AG09319 (cell line): ENCODE data around the gene NOTCH4.

Experiments
- DNase-seq: peaks from one replicate; pipeline ENCODE4 v3.0.0-alpha.2; 2010; ENCODE audit warnings: low read depth; ENCODE audit errors: extremely low read depth
- TF ChIP-seq, protein P1 (sequence below): IDR thresholded peaks from 2 replicates; pipeline ENCODE4 v1.5.1; 2011; ENCODE audit warnings: low read depth, mild to moderate bottlenecking, inconsistent platforms, low read length, moderate library complexity

Gene NOTCH4

DNA sequence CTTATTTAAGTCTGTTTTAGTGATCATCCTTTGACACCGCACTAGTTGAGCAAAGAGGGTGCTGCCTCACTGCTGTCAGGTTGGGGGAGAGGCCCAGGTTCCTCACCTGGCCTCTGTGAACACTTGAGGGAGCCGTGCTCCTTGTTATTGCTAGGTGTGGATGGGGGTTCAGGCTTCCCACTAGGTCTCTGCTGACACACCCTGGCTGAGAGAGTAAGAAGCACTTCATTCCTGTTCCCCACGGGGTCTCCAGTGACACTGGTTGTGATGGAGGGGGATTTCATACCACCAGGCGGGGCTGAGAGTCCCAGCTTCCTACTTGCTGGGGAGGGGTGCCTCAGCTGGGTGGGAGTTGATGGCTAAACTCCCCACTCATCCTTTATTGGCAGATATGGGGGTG lies 11.1 kb upstream of the NOTCH4 start:
- DNase-seq, result no peak
- TF ChIP-seq, protein P1, sequence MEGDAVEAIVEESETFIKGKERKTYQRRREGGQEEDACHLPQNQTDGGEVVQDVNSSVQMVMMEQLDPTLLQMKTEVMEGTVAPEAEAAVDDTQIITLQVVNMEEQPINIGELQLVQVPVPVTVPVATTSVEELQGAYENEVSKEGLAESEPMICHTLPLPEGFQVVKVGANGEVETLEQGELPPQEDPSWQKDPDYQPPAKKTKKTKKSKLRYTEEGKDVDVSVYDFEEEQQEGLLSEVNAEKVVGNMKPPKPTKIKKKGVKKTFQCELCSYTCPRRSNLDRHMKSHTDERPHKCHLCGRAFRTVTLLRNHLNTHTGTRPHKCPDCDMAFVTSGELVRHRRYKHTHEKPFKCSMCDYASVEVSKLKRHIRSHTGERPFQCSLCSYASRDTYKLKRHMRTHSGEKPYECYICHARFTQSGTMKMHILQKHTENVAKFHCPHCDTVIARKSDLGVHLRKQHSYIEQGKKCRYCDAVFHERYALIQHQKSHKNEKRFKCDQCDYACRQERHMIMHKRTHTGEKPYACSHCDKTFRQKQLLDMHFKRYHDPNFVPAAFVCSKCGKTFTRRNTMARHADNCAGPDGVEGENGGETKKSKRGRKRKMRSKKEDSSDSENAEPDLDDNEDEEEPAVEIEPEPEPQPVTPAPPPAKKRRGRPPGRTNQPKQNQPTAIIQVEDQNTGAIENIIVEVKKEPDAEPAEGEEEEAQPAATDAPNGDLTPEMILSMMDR, result no peak

DNA sequence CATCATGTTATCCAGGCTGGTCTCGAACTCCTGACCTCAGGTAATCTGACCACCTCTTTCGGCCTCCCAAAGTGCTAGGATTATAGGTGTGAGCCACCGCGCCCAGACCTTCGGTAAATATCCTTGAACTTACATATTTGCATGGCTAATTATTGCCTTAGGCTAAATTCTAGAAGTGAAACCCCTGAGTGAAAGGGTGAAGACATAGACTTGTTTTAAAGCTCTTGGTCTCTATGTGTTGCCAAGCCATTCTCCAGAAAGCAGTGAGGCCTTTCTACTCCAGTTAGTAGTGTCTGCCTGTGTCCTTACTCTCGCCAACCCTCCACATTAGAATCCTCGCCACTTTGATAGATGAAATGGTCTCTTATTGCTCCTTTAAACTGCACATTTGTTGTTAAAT lies 2.6 kb upstream of the NOTCH4 start:
- TF ChIP-seq, protein P1, result no peak

GRCh38 chr6:32224696-32225095 lies 829 bp upstream of the NOTCH4 start:
- TF ChIP-seq, protein P1, result no peak
- DNase-seq, result no peak

More for the DNA sequence above, 2.6 kb upstream of the NOTCH4 start:
- no peak for DNase-seq

- TF ChIP-seq, protein P1, result no peak
- no peak for DNase-seq
Observed at GRCh38 chr6:32222333-32223230, 1.3 kb downstream of the NOTCH4 start.

GRCh38 chr6:32220021-32220420 lies 3.8 kb downstream of the NOTCH4 start:
- no peak for DNase-seq
- TF ChIP-seq, protein P1, result no peak

GRCh38 chr6:32218167-32218566 lies 5.7 kb downstream of the NOTCH4 start:
- no peak for DNase-seq

GRCh38 chr6:32216998-32217397 lies 6.9 kb downstream of the NOTCH4 start:
- TF ChIP-seq, protein P1, result no peak
- DNase-seq, result no peak

More at GRCh38 chr6:32218167-32218566, 5.7 kb downstream of the NOTCH4 start:
- TF ChIP-seq, protein P1, result no peak
